IMR-90 (cell line): ENCODE data around the gene ESYT3. TPM values are rescaled to one million over a fixed set of nuclear protein-coding genes. Genes with fewer than 3 reads are reported as not detected.

ENCODE experiments used
- ATAC-seq: fragments of 200-7000 bp; cut with Tn5 transposase; 2 replicates; pipeline ENCODE4 v1.9.1; 2020; ENCODE audit warnings: low read depth, mild to moderate bottlenecking, moderate library complexity
- BruUV-seq: library from RNA; stranded (reverse); fragments of 400-500 nt; replicated peaks from 2 replicates; lab custom pipeline; 2021; lab: Mats Ljungman, UMichigan
- CTCF ChIA-PET: fragments of 300-600 bp; formaldehyde crosslinking; extraction: SDS; loops from one replicate; lab custom pipeline; 2021; ENCODE audit warnings: antibody characterized with exemption; lab: Yijun Ruan, JAX
- POLR2A ChIA-PET: fragments of 300-600 bp; sonication (Branson Sonifier 250); formaldehyde crosslinking; loops from one replicate; lab custom pipeline; 2022; ENCODE audit warnings: antibody characterized with exemption; ENCODE audit not compliant: unreplicated experiment; lab: Charles Lee
- DNase-seq: peaks from one replicate; pipeline ENCODE4 v3.0.0; 2013
- H2AFZ ChIP-seq: replicated peaks from 2 replicates; pipeline ENCODE3; 2013; ENCODE audit warnings: low read length, mild to moderate bottlenecking; ENCODE audit not compliant: poor library complexity
- H2AK5ac ChIP-seq: 2 replicates; pipeline ENCODE4 v1.6.1; 2013; ENCODE audit warnings: low read depth, low read length, inconsistent platforms
- H2AK9ac ChIP-seq: replicated peaks from 2 replicates; pipeline ENCODE3; 2013; ENCODE audit warnings: mild to moderate bottlenecking, low read depth, low read length, moderate library complexity; ENCODE audit not compliant: poor library complexity
- H2BK120ac ChIP-seq: 2 replicates; pipeline ENCODE4 v1.6.1; 2013; ENCODE audit warnings: low read depth, low read length, inconsistent platforms
- H2BK15ac ChIP-seq: 3 replicates; pipeline ENCODE4 v1.6.1; 2013; ENCODE audit warnings: low read depth, low read length, inconsistent platforms
- H2BK20ac ChIP-seq: 2 replicates; pipeline ENCODE4 v1.6.1; 2013; ENCODE audit warnings: low read depth, mild to moderate bottlenecking, inconsistent platforms, low read length, moderate library complexity
- H2BK5ac ChIP-seq: 2 replicates; pipeline ENCODE4 v1.6.1; 2013; ENCODE audit warnings: mild to moderate bottlenecking, low read depth, low read length, inconsistent platforms; ENCODE audit not compliant: poor library complexity, severe bottlenecking
- H3K14ac ChIP-seq: replicated peaks from 2 replicates; pipeline ENCODE4 v1.6.1; 2013; ENCODE audit warnings: low read depth, low read length, inconsistent platforms
- H3K18ac ChIP-seq: 2 replicates; pipeline ENCODE4 v1.6.1; 2013; ENCODE audit warnings: low read depth, low read length, control low read depth
- H3K23ac ChIP-seq: 2 replicates; pipeline ENCODE4 v1.6.1; 2013; ENCODE audit warnings: low read depth, low read length, inconsistent platforms
- H3K27ac ChIP-seq: 2 replicates; pipeline ENCODE4 v1.5.1; 2013; ENCODE audit warnings: mild to moderate bottlenecking, control low read depth, low read length; ENCODE audit not compliant: insufficient read depth
- H3K27me3 ChIP-seq: 2 replicates; pipeline ENCODE4 v1.6.1; 2013; ENCODE audit warnings: low read length; ENCODE audit not compliant: control insufficient read depth, insufficient read depth
- H3K36me3 ChIP-seq: 2 replicates; pipeline ENCODE4 v1.6.1; 2013; ENCODE audit warnings: low read length, mixed read lengths; ENCODE audit not compliant: control insufficient read depth, insufficient read depth
- H3K4ac ChIP-seq: 2 replicates; pipeline ENCODE4 v1.6.1; 2013; ENCODE audit warnings: low read depth, low read length, inconsistent platforms
- H3K4me1 ChIP-seq: 2 replicates; pipeline ENCODE4 v1.6.1; 2013; ENCODE audit warnings: low read length, mixed read lengths; ENCODE audit not compliant: control insufficient read depth, insufficient read depth
- H3K4me2 ChIP-seq: 2 replicates; pipeline ENCODE4 v1.6.1; 2013; ENCODE audit warnings: low read depth, mild to moderate bottlenecking, control low read depth, low read length, moderate library complexity
- H3K4me3 ChIP-seq: 2 replicates; pipeline ENCODE4 v1.5.1; 2013; ENCODE audit warnings: low read depth, mild to moderate bottlenecking, control low read depth, low read length, moderate library complexity; ENCODE audit not compliant: insufficient read depth
- H3K56ac ChIP-seq: 2 replicates; pipeline ENCODE4 v1.6.1; 2013; ENCODE audit warnings: low read length, inconsistent platforms; ENCODE audit not compliant: insufficient read depth; ENCODE audit errors: extremely low read depth
- H3K79me1 ChIP-seq, 2 experiments: 2 replicates each; pipeline ENCODE4 v1.6.1; 2013; ENCODE audit warnings: low read length in 2 of 2, inconsistent platforms in 1 of 2, low read depth in 1 of 2
- H3K9ac ChIP-seq: 2 replicates; pipeline ENCODE4 v1.6.1; 2013; ENCODE audit warnings: low read depth, low read length, control low read depth
- H3K9me1 ChIP-seq: 2 replicates; pipeline ENCODE4 v1.6.1; 2013; ENCODE audit warnings: low read length, inconsistent platforms; ENCODE audit not compliant: insufficient read depth
- H3K9me3 ChIP-seq: 2 replicates; pipeline ENCODE4 v1.6.1; 2013; ENCODE audit warnings: low read length; ENCODE audit not compliant: control insufficient read depth, insufficient read depth
- H4K20me1 ChIP-seq: 2 replicates; pipeline ENCODE4 v1.6.1; 2013; ENCODE audit warnings: low read length, inconsistent platforms; ENCODE audit not compliant: insufficient read depth
- H4K5ac ChIP-seq: 2 replicates; pipeline ENCODE4 v1.6.1; 2013; ENCODE audit warnings: mild to moderate bottlenecking, low read depth, low read length, control low read depth
- H4K8ac ChIP-seq, 2 experiments: 2 replicates each; pipeline ENCODE4 v1.6.1; 2013; ENCODE audit warnings: low read depth in 2 of 2, low read length in 2 of 2, control low read depth in 1 of 2, inconsistent platforms in 1 of 2
- H4K91ac ChIP-seq: 2 replicates; pipeline ENCODE4 v1.6.1; 2013; ENCODE audit warnings: low read depth, low read length, inconsistent platforms; ENCODE audit not compliant: insufficient read depth
- BHLHE40 ChIP-seq: fragments of 150-350 bp; IDR thresholded peaks from 2 replicates; pipeline ENCODE4 v1.6.1; 2016; ENCODE audit warnings: mild to moderate bottlenecking, low read depth, low read length
- CEBPB ChIP-seq: IDR thresholded peaks from 2 replicates; pipeline ENCODE4 v1.6.1; 2012; ENCODE audit warnings: low read depth, low read length, improper control_type of control experiment
- CHD1 ChIP-seq: IDR thresholded peaks from 2 replicates; pipeline ENCODE4 v1.6.1; 2012; ENCODE audit warnings: low read depth, low read length, improper control_type of control experiment
- CTCF ChIP-seq: conservative IDR thresholded peaks from 2 replicates; pipeline ENCODE4 v1.5.1; 2012; ENCODE audit warnings: mild to moderate bottlenecking, low read depth, low read length, improper control_type of control experiment
- FOS ChIP-seq: fragments of 150-350 bp; IDR thresholded peaks from 2 replicates; pipeline ENCODE4 v1.6.1; 2016; ENCODE audit warnings: low read depth, low read length
- MXI1 ChIP-seq: IDR thresholded peaks from 2 replicates; pipeline ENCODE4 v1.6.1; 2012; ENCODE audit warnings: low read depth, mild to moderate bottlenecking, low read length, moderate library complexity, borderline replicate concordance
- POLR2A ChIP-seq: IDR thresholded peaks from 2 replicates; pipeline ENCODE4 v1.6.1; 2012; ENCODE audit warnings: mild to moderate bottlenecking, low read depth, low read length
- RAD21 ChIP-seq: IDR thresholded peaks from 2 replicates; pipeline ENCODE4 v1.6.1; 2012; ENCODE audit warnings: low read length, improper control_type of control experiment
- RCOR1 ChIP-seq: IDR thresholded peaks from 2 replicates; pipeline ENCODE4 v1.6.1; 2012; ENCODE audit warnings: mild to moderate bottlenecking, low read length, improper control_type of control experiment; ENCODE audit not compliant: insufficient replicate concordance
- RFX5 ChIP-seq: IDR thresholded peaks from 2 replicates; pipeline ENCODE4 v1.8.0; 2012; ENCODE audit warnings: low read depth, mild to moderate bottlenecking, low read length, moderate library complexity
- SMC3 ChIP-seq: fragments of 150-350 bp; IDR thresholded peaks from 2 replicates; pipeline ENCODE4 v1.6.1; 2016; ENCODE audit warnings: low read depth, mild to moderate bottlenecking, antibody characterized with exemption, low read length, moderate library complexity
- USF2 ChIP-seq: fragments of 150-350 bp; IDR thresholded peaks from 2 replicates; pipeline ENCODE4 v1.6.1; 2017; ENCODE audit warnings: mild to moderate bottlenecking, antibody characterized with exemption, low read length, low read depth
- WGBS, 2 experiments: methylation state at CpG; one replicate each; pipeline versions ENCODE4 v1.1.5 to v1.1.7; 2013; ENCODE audit warnings: missing lambda C conversion rate in 2 of 2; ENCODE audit not compliant: insufficient read length in 1 of 2; ENCODE audit errors: extremely low coverage in 2 of 2; 5-methylcytosine and 5-hydroxymethylcytosine counted together
- dilution Hi-C: fragments of 300-500 bp; cut with HindIII; formaldehyde crosslinking; loops from one replicate; pipeline ENCODE4 v1.14.3; 2018; ENCODE audit warnings: low sequenced_read_pairs; ENCODE audit not compliant: unreplicated experiment
- in situ Hi-C: fragments of 300-500 bp; cut with MboI; formaldehyde crosslinking; loops from 3 replicates; pipeline ENCODE4 v1.14.3; 2019; ENCODE audit warnings: low sequenced_read_pairs, inconsistent platforms, mixed read lengths
- intact Hi-C: fragments of 100-400 bp; cut with micrococcal nuclease; formaldehyde crosslinking; loops from 2 replicates; pipeline ENCODE4 v1.10.0; 2022
- polyA plus RNA-seq, 3 experiments: library from polyadenylated mRNA; depleted of rRNA; stranded (reverse); fragments of >200 nt; gene quantifications; 2 replicates each; pipeline ENCODE4 v1.2.3, GENCODE V29; 2012; ENCODE audit warnings: low replicate concordance in 1 of 3
- total RNA-seq: library from RNA; depleted of rRNA; stranded (reverse); fragments of >200 nt; gene quantifications from 2 replicates; pipeline ENCODE4 v1.2.3, GENCODE V29; 2012
- TF ChIP-seq, protein P1 (sequence below): fragments of 150-350 bp; IDR thresholded peaks from 2 replicates; pipeline ENCODE4 v1.6.1; 2016; ENCODE audit warnings: low read depth, mild to moderate bottlenecking, low read length, moderate library complexity, borderline replicate concordance

ESYT3 gene
- total and polyA plus RNA-seq, 2 of the 4 experiments (the other 2 are of a cell fraction): under 0.01 to 0.02 TPM

GRCh38 chr3:138497851-138498250 lies 63.4 kb downstream of the ESYT3 start:
- no peak overlapping the region for H3K4me2 ChIP-seq
- H3K4me1 ChIP-seq: no peaks in the 10 kb centered on the region
- H2AK9ac ChIP-seq: no peak overlapping the region
- no peak overlapping the region for H2BK5ac ChIP-seq
- H2AK5ac ChIP-seq: no peak overlapping the region
- no peak for ATAC-seq
- no peaks in the 10 kb centered on the region; the same call in 1 of the 2 replicates for H4K20me1 ChIP-seq
- peaks cover under 1% of the 10 kb centered on the region; the same call in 1 of the 2 replicates for H3K9me1 ChIP-seq
- H3K56ac ChIP-seq: no peak overlapping the region
- H3K9me3 ChIP-seq: no peaks in the 10 kb centered on the region
- H3K4ac ChIP-seq: no peak overlapping the region
- H4K91ac ChIP-seq: no peak overlapping the region
- TF ChIP-seq FOS (no peak), RFX5 (no peak), MXI1 (no peak), CEBPB (no peak), RAD21 (no peak), RCOR1 (no peak), SMC3 (no peak), POLR2A (no peak), CTCF (no peak), USF2 (no peak), BHLHE40 (no peak), CHD1 (no peak)
- TF ChIP-seq, protein P1, sequence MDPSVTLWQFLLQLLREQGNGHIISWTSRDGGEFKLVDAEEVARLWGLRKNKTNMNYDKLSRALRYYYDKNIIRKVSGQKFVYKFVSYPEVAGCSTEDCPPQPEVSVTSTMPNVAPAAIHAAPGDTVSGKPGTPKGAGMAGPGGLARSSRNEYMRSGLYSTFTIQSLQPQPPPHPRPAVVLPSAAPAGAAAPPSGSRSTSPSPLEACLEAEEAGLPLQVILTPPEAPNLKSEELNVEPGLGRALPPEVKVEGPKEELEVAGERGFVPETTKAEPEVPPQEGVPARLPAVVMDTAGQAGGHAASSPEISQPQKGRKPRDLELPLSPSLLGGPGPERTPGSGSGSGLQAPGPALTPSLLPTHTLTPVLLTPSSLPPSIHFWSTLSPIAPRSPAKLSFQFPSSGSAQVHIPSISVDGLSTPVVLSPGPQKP: no peak
- H3K27ac ChIP-seq: no peak overlapping the region
- H2BK120ac ChIP-seq: no peak overlapping the region
- CTCF ChIA-PET: no interaction called here
- dilution Hi-C loops (no loop called here), intact Hi-C loops (no loop called here), in situ Hi-C loops (loop anchor here (10.0 kb wide), 1 partner anchor 427 kb away; no protein-coding TSS in a partner anchor)
- no peak overlapping the region for H3K23ac ChIP-seq
- H2BK20ac ChIP-seq: no peak overlapping the region
- H3K36me3 ChIP-seq: 0 out of 2 replicates have a peak, but pooled peaks cover 1% of the 10 kb centered on the region
- H3K18ac ChIP-seq: no peak overlapping the region
- H3K14ac ChIP-seq: no peak overlapping the region
- DNase-seq: peak; percentile 11
- no peak overlapping the region for H2BK15ac ChIP-seq
- H4K8ac ChIP-seq: no peak overlapping the region
- no peak overlapping the region for H3K9ac ChIP-seq
- POLR2A ChIA-PET: interaction anchor here (0.6 kb wide), 1 partner anchor 537 kb away, joined by 3 read pairs; no protein-coding TSS in a partner anchor
- no peak overlapping the region for H2AFZ ChIP-seq
- no TSS peak for BruUV-seq
- H3K79me1 ChIP-seq: no peaks in the 10 kb centered on the region
- no peak overlapping the region for H3K4me3 ChIP-seq
- no peaks in the 10 kb centered on the region for H3K27me3 ChIP-seq
- no CpG with 5 or more reads among the region's 1 CpG for WGBS, 2 experiments
- H4K5ac ChIP-seq: no peak overlapping the region
